Measurements from ENCODE around the gene SFPQ.
"Not testable (repeated sequence)": the region's sequence is repeated elsewhere in the genome, so short reads cannot be mapped to it uniquely, and the experiment has no call there.

SFPQ gene

GRCh38 chr1:35143737-35144508, 49.0 kb downstream of the SFPQ start:
- H3K9ac ChIP-seq (ENCODE audit: low read depth, low read length): no peak overlapping the region
- no peak overlapping the region for H3K27ac ChIP-seq (ENCODE audit: low read length)
- no peaks in the 10 kb centered on the region for H3K36me3 ChIP-seq (ENCODE audit: insufficient read depth, low read length)
- DNase-seq (no peak), ATAC-seq (ENCODE audit: insufficient read depth, low read depth) (no peak)
- H2AFZ ChIP-seq (ENCODE audit: low read depth, low read length): no peak overlapping the region
- no peaks in the 10 kb centered on the region for H4K20me1 ChIP-seq (ENCODE audit: insufficient read depth, low read length)
- H3K4me1 ChIP-seq (ENCODE audit: insufficient read depth, low read length): no peaks in the 10 kb centered on the region
- TF ChIP-seq EZH2 (IDR thresholded peaks at IDR 0.05; ENCODE audit: borderline replicate concordance, low read depth, low read length, severe bottlenecking) (no peak), CTCF (IDR thresholded peaks at IDR 0.05; ENCODE audit: borderline replicate concordance, extremely low read depth, low read length, poor library complexity, severe bottlenecking) (no peak)
- H3K79me2 ChIP-seq (ENCODE audit: insufficient read depth, low read length): no peaks in the 10 kb centered on the region
- H3K4me2 ChIP-seq (ENCODE audit: insufficient read depth, low read length): no peak overlapping the region
- no peaks in the 10 kb centered on the region for H3K27me3 ChIP-seq (ENCODE audit: insufficient read depth, low read length, poor library complexity)
- H3K4me3 ChIP-seq (ENCODE audit: low read depth in 1 of 2, low read length in 2 of 2): no peak overlapping the region
- no peaks in the 10 kb centered on the region for H3K9me3 ChIP-seq (ENCODE audit: insufficient read depth, low read length, severe bottlenecking)

- not testable (repeated sequence) for H2AFZ ChIP-seq (ENCODE audit: low read depth, low read length); H4K20me1 ChIP-seq (ENCODE audit: insufficient read depth, low read length); H3K9ac ChIP-seq (ENCODE audit: low read depth, low read length); H3K79me2 ChIP-seq (ENCODE audit: insufficient read depth, low read length); H3K27ac ChIP-seq (ENCODE audit: low read length); H3K36me3 ChIP-seq (ENCODE audit: insufficient read depth, low read length); H3K9me3 ChIP-seq (ENCODE audit: insufficient read depth, low read length, severe bottlenecking); H3K4me2 ChIP-seq (ENCODE audit: insufficient read depth, low read length); ATAC-seq (ENCODE audit: insufficient read depth, low read depth); H3K27me3 ChIP-seq (ENCODE audit: insufficient read depth, low read length, poor library complexity); H3K4me3 ChIP-seq (ENCODE audit: low read depth in 1 of 2, low read length in 2 of 2); H3K4me1 ChIP-seq (ENCODE audit: insufficient read depth, low read length); DNase-seq
These were observed 50.2 kb downstream of the SFPQ start for GRCh38 chr1:35142728-35143127.

- not testable (repeated sequence) for H3K27ac ChIP-seq (ENCODE audit: low read length); H3K36me3 ChIP-seq (ENCODE audit: insufficient read depth, low read length); H3K9ac ChIP-seq (ENCODE audit: low read depth, low read length); DNase-seq; H3K4me1 ChIP-seq (ENCODE audit: insufficient read depth, low read length); H3K79me2 ChIP-seq (ENCODE audit: insufficient read depth, low read length); H3K9me3 ChIP-seq (ENCODE audit: insufficient read depth, low read length, severe bottlenecking); H3K27me3 ChIP-seq (ENCODE audit: insufficient read depth, low read length, poor library complexity); H3K4me2 ChIP-seq (ENCODE audit: insufficient read depth, low read length); H3K4me3 ChIP-seq (ENCODE audit: low read depth in 1 of 2, low read length in 2 of 2); ATAC-seq (ENCODE audit: insufficient read depth, low read depth); H2AFZ ChIP-seq (ENCODE audit: low read depth, low read length); H4K20me1 ChIP-seq (ENCODE audit: insufficient read depth, low read length)
These were observed 50.7 kb downstream of the SFPQ start for GRCh38 chr1:35142294-35142693.

GRCh38 chr1:35137590-35137989, 55.4 kb downstream of the SFPQ start:
- H3K9ac ChIP-seq (ENCODE audit: low read depth, low read length); H3K79me2 ChIP-seq (ENCODE audit: insufficient read depth, low read length); H3K36me3 ChIP-seq (ENCODE audit: insufficient read depth, low read length); H3K9me3 ChIP-seq (ENCODE audit: insufficient read depth, low read length, severe bottlenecking); DNase-seq; H3K27me3 ChIP-seq (ENCODE audit: insufficient read depth, low read length, poor library complexity); H3K4me2 ChIP-seq (ENCODE audit: insufficient read depth, low read length); H4K20me1 ChIP-seq (ENCODE audit: insufficient read depth, low read length); ATAC-seq (ENCODE audit: insufficient read depth, low read depth); H3K4me1 ChIP-seq (ENCODE audit: insufficient read depth, low read length); H2AFZ ChIP-seq (ENCODE audit: low read depth, low read length); H3K27ac ChIP-seq (ENCODE audit: low read length); H3K4me3 ChIP-seq (ENCODE audit: low read depth in 1 of 2, low read length in 2 of 2): not testable (repeated sequence)

GRCh38 chr1:35136780-35137179, 56.2 kb downstream of the SFPQ start:
- Histone ChIP-seq H2AFZ (ENCODE audit: low read depth, low read length) (no peak overlapping the region), H3K4me1 (ENCODE audit: insufficient read depth, low read length) (no peaks in the 10 kb centered on the region), H3K36me3 (ENCODE audit: insufficient read depth, low read length) (no peaks in the 10 kb centered on the region), H3K4me2 (ENCODE audit: insufficient read depth, low read length) (no peak overlapping the region), H3K79me2 (ENCODE audit: insufficient read depth, low read length) (no peaks in the 10 kb centered on the region), H3K4me3 (ENCODE audit: low read depth in 1 of 2, low read length in 2 of 2) (no peak overlapping the region), H3K27ac (ENCODE audit: low read length) (no peak overlapping the region), H3K27me3 (ENCODE audit: insufficient read depth, low read length, poor library complexity) (no peaks in the 10 kb centered on the region), H4K20me1 (ENCODE audit: insufficient read depth, low read length) (no peaks in the 10 kb centered on the region), H3K9me3 (ENCODE audit: insufficient read depth, low read length, severe bottlenecking) (no peaks in the 10 kb centered on the region), H3K9ac (ENCODE audit: low read depth, low read length) (no peak overlapping the region)
- TF ChIP-seq EZH2 (IDR thresholded peaks at IDR 0.05; ENCODE audit: borderline replicate concordance, low read depth, low read length, severe bottlenecking) (no peak), CTCF (IDR thresholded peaks at IDR 0.05; ENCODE audit: borderline replicate concordance, extremely low read depth, low read length, poor library complexity, severe bottlenecking) (no peak)
- no peak for ATAC-seq (ENCODE audit: insufficient read depth, low read depth)
- no peak for DNase-seq

Data from DND-41 (cell line).